ENCODE data around the gene TMLHE. TPM values are rescaled to one million over a fixed set of nuclear protein-coding genes. Genes with fewer than 3 reads are reported as not detected.
"Not testable (repeated sequence)": the region's sequence is repeated elsewhere in the genome, so short reads cannot be mapped to it uniquely, and the experiment has no call there.

Gene TMLHE
- total RNA-seq, 1 donor = 15.2 TPM

- no peak overlapping the region for H3K4me3 ChIP-seq (ENCODE audit: low read depth, low read length)
- no peak for TF ChIP-seq CTCF (IDR thresholded peaks at IDR 0.05; ENCODE audit: insufficient read depth, low read length)
- DNase-seq (ENCODE audit: low read depth) = peak; percentile 4
Observed at GRCh38 chrX:155632431-155633100, 19.8 kb upstream of the TMLHE start.

GRCh38 chrX:155620110-155620509, 7.4 kb upstream of the TMLHE start:
- DNase-seq (ENCODE audit: low read depth); H3K4me3 ChIP-seq (ENCODE audit: low read depth, low read length): not testable (repeated sequence)

GRCh38 chrX:155615938-155616337, 3.2 kb upstream of the TMLHE start:
- no peak for TF ChIP-seq CTCF (IDR thresholded peaks at IDR 0.05; ENCODE audit: insufficient read depth, low read length)
- DNase-seq (ENCODE audit: low read depth) = no peak
- no peak overlapping the region for H3K4me3 ChIP-seq (ENCODE audit: low read depth, low read length)

GRCh38 chrX:155613927-155614559, 1.3 kb upstream of the TMLHE start:
- no peak for TF ChIP-seq CTCF (IDR thresholded peaks at IDR 0.05; ENCODE audit: insufficient read depth, low read length)
- no peak overlapping the region for H3K4me3 ChIP-seq (ENCODE audit: low read depth, low read length)
- DNase-seq (ENCODE audit: low read depth) = no peak

- no peak for TF ChIP-seq CTCF (IDR thresholded peaks at IDR 0.05; ENCODE audit: insufficient read depth, low read length)
- peak overlapping the region; percentile 83 for H3K4me3 ChIP-seq (ENCODE audit: low read depth, low read length)
- DNase-seq (ENCODE audit: low read depth) = no peak
Observed at GRCh38 chrX:155611302-155611701, 1.4 kb downstream of the TMLHE start.

GRCh38 chrX:155592981-155593380, 19.8 kb downstream of the TMLHE start:
- no peak overlapping the region for H3K4me3 ChIP-seq (ENCODE audit: low read depth, low read length)
- no peak for DNase-seq (ENCODE audit: low read depth)
- TF ChIP-seq CTCF (IDR thresholded peaks at IDR 0.05; ENCODE audit: insufficient read depth, low read length) = no peak

- DNase-seq (ENCODE audit: low read depth) = no peak
- no peak overlapping the region for H3K4me3 ChIP-seq (ENCODE audit: low read depth, low read length)
- TF ChIP-seq CTCF (IDR thresholded peaks at IDR 0.05; ENCODE audit: insufficient read depth, low read length) = no peak
Observed at GRCh38 chrX:155592331-155592730, 20.4 kb downstream of the TMLHE start.

All from fibroblast of the aortic adventitia (primary cell).